Measurements from ENCODE around the gene TRAFD1.
"Not testable (repeated sequence)": the region's sequence is repeated elsewhere in the genome, so short reads cannot be mapped to it uniquely, and the experiment has no call there.

Gene TRAFD1

DNA sequence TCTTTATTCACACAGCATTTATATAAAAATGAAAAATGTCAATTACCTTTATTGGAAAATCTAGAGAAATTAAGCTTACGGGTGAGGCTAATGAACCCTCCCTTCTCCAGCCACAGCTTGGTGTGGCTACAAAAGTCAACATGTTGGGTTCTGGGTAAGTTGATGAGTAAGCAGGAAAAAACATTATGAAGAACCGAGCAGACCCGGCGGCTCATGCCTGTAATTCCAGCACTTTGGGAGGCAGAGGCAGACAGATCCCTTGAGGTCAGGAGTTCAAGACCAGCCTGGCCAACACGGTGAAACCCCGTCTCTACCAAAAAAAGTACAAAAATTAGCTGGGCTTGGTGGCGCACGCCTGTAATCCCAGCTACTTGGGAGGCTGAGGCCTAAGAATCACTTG, 27.7 kb upstream of the TRAFD1 start:
- TF ChIP-seq, protein P1, sequence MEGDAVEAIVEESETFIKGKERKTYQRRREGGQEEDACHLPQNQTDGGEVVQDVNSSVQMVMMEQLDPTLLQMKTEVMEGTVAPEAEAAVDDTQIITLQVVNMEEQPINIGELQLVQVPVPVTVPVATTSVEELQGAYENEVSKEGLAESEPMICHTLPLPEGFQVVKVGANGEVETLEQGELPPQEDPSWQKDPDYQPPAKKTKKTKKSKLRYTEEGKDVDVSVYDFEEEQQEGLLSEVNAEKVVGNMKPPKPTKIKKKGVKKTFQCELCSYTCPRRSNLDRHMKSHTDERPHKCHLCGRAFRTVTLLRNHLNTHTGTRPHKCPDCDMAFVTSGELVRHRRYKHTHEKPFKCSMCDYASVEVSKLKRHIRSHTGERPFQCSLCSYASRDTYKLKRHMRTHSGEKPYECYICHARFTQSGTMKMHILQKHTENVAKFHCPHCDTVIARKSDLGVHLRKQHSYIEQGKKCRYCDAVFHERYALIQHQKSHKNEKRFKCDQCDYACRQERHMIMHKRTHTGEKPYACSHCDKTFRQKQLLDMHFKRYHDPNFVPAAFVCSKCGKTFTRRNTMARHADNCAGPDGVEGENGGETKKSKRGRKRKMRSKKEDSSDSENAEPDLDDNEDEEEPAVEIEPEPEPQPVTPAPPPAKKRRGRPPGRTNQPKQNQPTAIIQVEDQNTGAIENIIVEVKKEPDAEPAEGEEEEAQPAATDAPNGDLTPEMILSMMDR (IDR thresholded peaks at IDR 0.05; ENCODE audit: control extremely low read depth, extremely low read depth, low read depth, missing control alignments), result no peak
- ChIA-PET POLR2A (interaction anchor here (0.7 to 1.8 kb wide), 2 partner anchors 12 to 28 kb away, joined by 4 to 6 read pairs; partner anchors contain the start of gene TRAFD1), CTCF (interaction anchor here (1.1 to 2.8 kb wide), 5 partner anchors 8 to 94 kb away, joined by 3 to 10 read pairs (median 4); partner anchors contain the start of genes NAA25 and TRAFD1)
- no peak for DNase-seq (ENCODE audit: extremely low spot score)

- not testable (repeated sequence) for DNase-seq (ENCODE audit: extremely low spot score)
- ChIA-PET CTCF (interaction anchor here (1.2 kb wide), 1 partner anchor 29 kb away, joined by 3 read pairs; no protein-coding TSS in a partner anchor), POLR2A (interaction anchor here (0.6 to 0.7 kb wide), 2 partner anchors 20 to 74 kb away, joined by 4 to 8 read pairs; no protein-coding TSS in a partner anchor)
These were observed 24.9 kb upstream of the TRAFD1 start for GRCh38 chr12:112100500-112100899.

- TF ChIP-seq, protein P1 (IDR thresholded peaks at IDR 0.05; ENCODE audit: control extremely low read depth, extremely low read depth, low read depth, missing control alignments), result no peak
- DNase-seq (ENCODE audit: extremely low spot score), result no peak
- POLR2A ChIA-PET, result no interaction called here
- CTCF ChIA-PET, result interaction anchor here (1.3 kb wide), 1 partner anchor 16 kb away, joined by 4 read pairs; no protein-coding TSS in a partner anchor
These were observed 23.2 kb upstream of the TRAFD1 start for GRCh38 chr12:112102127-112102526.

DNA sequence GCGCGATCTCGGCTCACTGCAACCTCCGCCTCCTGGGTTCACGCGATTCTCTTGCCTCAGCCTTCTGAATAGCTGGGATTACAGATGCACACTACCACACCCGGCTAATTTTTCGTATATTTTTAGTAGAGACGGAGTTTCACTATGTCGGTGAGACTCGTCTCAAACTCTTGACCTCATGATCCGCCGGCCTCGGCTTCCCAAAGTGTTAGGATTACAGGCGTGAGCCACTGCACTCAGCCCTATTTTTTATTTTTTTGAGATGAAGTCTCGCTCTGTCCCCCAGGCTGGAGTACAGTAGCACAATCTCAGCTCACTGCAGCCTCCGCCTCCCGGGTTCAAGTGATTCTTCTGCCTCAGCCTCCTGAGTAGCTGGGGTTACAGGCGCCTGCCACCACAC, 22.6 kb upstream of the TRAFD1 start:
- POLR2A ChIA-PET; DNase-seq (ENCODE audit: extremely low spot score): not testable (repeated sequence)
- CTCF ChIA-PET, result interaction anchor here (1.3 kb wide), 1 partner anchor 16 kb away, joined by 4 read pairs; no protein-coding TSS in a partner anchor

- TF ChIP-seq, protein P1 (IDR thresholded peaks at IDR 0.05; ENCODE audit: control extremely low read depth, extremely low read depth, low read depth, missing control alignments), result no peak
- ChIA-PET POLR2A (no interaction called here), CTCF (no interaction called here)
- DNase-seq (ENCODE audit: extremely low spot score), result no peak
These were observed 21.4 kb upstream of the TRAFD1 start for GRCh38 chr12:112103758-112104503.

DNA sequence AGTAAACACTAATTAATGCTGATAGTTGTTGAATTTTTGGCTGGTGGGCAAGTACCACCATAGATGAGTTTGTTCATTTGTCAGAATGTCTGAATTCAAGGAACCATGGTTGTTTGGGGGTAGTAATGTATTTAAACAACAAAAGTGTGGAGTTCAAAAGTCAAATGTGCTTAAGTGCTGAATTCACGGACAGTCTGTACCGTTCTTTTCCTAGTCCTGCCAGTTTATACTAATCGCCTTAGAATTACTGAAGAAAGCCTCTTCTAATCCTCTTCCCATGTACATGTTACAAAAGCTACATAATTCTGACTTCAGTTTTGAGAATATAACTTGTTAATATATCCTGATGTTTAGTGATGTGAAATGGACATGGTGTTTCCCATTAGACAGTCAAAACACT, 19.5 kb upstream of the TRAFD1 start:
- CTCF ChIA-PET, result interaction anchor here (0.9 to 1.9 kb wide), 7 partner anchors 9 to 281 kb away, joined by 3 to 7 read pairs (median 4); partner anchors contain the start of gene TRAFD1
- DNase-seq (ENCODE audit: extremely low spot score), result no peak
- TF ChIP-seq, protein P1 (IDR thresholded peaks at IDR 0.05; ENCODE audit: control extremely low read depth, extremely low read depth, low read depth, missing control alignments), result no peak
- POLR2A ChIA-PET, result interaction anchor here (0.5 kb wide), 1 partner anchor 275 kb away, joined by 7 read pairs; no protein-coding TSS in a partner anchor

DNA sequence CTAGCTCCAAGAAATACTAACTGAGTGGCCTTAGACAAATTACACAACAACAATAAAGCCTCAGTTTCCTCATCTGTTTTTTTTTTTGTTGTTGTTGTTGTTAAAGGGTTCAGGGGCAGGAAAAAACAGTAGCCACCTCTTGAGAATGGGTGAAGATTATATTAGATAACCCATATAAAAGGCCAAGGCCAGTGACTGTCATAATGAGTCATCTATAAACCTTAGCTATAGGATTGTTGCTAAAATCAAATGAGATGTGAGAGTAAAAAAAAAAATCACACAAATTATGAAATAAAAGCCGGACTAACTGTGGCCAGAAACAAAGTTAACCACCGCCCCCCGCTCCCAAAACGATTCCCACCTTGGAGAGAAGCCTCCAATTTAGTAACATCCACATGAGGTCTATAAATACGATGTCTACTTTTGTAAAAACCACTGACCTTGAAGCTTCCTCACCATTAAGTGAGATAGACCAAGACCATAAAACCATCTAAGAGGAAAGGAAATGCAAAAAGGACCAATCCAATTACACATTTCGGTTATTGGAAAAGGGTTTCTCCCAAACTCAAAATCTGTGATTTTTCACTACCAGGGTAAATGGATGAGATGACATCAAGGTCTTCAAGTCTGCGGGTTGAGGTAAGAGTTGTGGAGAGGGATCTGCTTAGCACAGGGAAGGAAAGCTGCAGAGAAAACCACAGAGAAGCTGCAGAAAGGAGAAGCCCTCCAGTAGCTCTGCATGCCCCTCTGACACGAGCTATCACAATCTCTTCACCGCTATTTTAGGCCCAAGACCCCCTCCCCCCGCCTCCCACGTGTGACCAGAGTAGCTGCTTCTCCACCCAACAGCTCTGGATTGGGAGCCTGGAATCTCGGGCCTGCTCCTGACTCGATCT, 17.8 kb upstream of the TRAFD1 start:
- DNase-seq (ENCODE audit: extremely low spot score), result no peak

More for the DNA sequence above, 17.8 kb upstream of the TRAFD1 start:
- TF ChIP-seq, protein P1 (IDR thresholded peaks at IDR 0.05; ENCODE audit: control extremely low read depth, extremely low read depth, low read depth, missing control alignments), result no peak
- CTCF ChIA-PET, result interaction anchor here (0.9 to 2.1 kb wide), 6 partner anchors 10 to 279 kb away, joined by 3 to 10 read pairs (median 4); no protein-coding TSS in a partner anchor
- POLR2A ChIA-PET, result no interaction called here

Measured in GM10248 (cell line).